ENCODE results near the gene GSTA4.
"Not testable (repeated sequence)": the region's sequence is repeated elsewhere in the genome, so short reads cannot be mapped to it uniquely, and the experiment has no call there.

Gene GSTA4

GRCh38 chr6:53014063-53014462 lies 19.0 kb upstream of the GSTA4 start:
- DNase-seq (ENCODE audit: low read depth) = no peak

GRCh38 chr6:53011979-53012378 lies 16.9 kb upstream of the GSTA4 start:
- no peak for DNase-seq (ENCODE audit: low read depth)

GRCh38 chr6:53010504-53010903 lies 15.4 kb upstream of the GSTA4 start:
- no peak for DNase-seq (ENCODE audit: low read depth)

- no peak for DNase-seq (ENCODE audit: low read depth)
These were observed 14.4 kb upstream of the GSTA4 start for GRCh38 chr6:53009511-53009910.

- DNase-seq (ENCODE audit: low read depth) = no peak
These were observed 14.0 kb upstream of the GSTA4 start for GRCh38 chr6:53009056-53009455.

GRCh38 chr6:53008192-53008687 lies 13.2 kb upstream of the GSTA4 start:
- DNase-seq (ENCODE audit: low read depth) = not testable (repeated sequence)

- no peak for DNase-seq (ENCODE audit: low read depth)
These were observed 10.7 kb upstream of the GSTA4 start for GRCh38 chr6:53005663-53006250.

GRCh38 chr6:52999456-52999855 lies 4.4 kb upstream of the GSTA4 start:
- DNase-seq (ENCODE audit: low read depth) = no peak

- no peak for DNase-seq (ENCODE audit: low read depth)
These were observed 3.5 kb upstream of the GSTA4 start for GRCh38 chr6:52998603-52999002.

- peak; percentile 72 for DNase-seq (ENCODE audit: low read depth)
These were observed 995 bp upstream of the GSTA4 start for GRCh38 chr6:52995913-52996645.

GRCh38 chr6:52994839-52995088 lies 320 bp downstream of the GSTA4 start:
- DNase-seq (ENCODE audit: low read depth) = no peak

GRCh38 chr6:52994031-52994838 lies 849 bp downstream of the GSTA4 start:
- no peak for DNase-seq (ENCODE audit: low read depth)

GRCh38 chr6:52992980-52993920 lies 1.8 kb downstream of the GSTA4 start:
- DNase-seq (ENCODE audit: low read depth) = no peak

- DNase-seq (ENCODE audit: low read depth) = no peak
These were observed 4.7 kb downstream of the GSTA4 start for GRCh38 chr6:52990342-52990741.

GRCh38 chr6:52985228-52985627 lies 9.9 kb downstream of the GSTA4 start:
- no peak for DNase-seq (ENCODE audit: low read depth)

- DNase-seq (ENCODE audit: low read depth) = peak; percentile 52
These were observed 10.8 kb downstream of the GSTA4 start for GRCh38 chr6:52984247-52984646.

GRCh38 chr6:52983159-52983848 lies 11.8 kb downstream of the GSTA4 start:
- DNase-seq (ENCODE audit: low read depth) = no peak

- no peak for DNase-seq (ENCODE audit: low read depth)
These were observed 12.4 kb downstream of the GSTA4 start for GRCh38 chr6:52982680-52983079.

- no peak for DNase-seq (ENCODE audit: low read depth)
These were observed 13.7 kb downstream of the GSTA4 start for GRCh38 chr6:52981222-52981900.

GRCh38 chr6:52976591-52977035 lies 18.5 kb downstream of the GSTA4 start:
- no peak for DNase-seq (ENCODE audit: low read depth)

- no peak for DNase-seq (ENCODE audit: low read depth)
These were observed 18.9 kb downstream of the GSTA4 start for GRCh38 chr6:52976149-52976548.
